Epithelial cell of esophagus (primary cell): ENCODE data around the gene LHX2.

Experiments used
- DNase-seq: peaks from one replicate; pipeline ENCODE4 v3.0.0; 2010; ENCODE audit warnings: low read depth
- H3K4me3 ChIP-seq: 2 replicates; pipeline ENCODE4 v1.5.1; 2011; ENCODE audit warnings: mild to moderate bottlenecking, low read length, control low read depth
- TF ChIP-seq, protein P1 (sequence below): IDR thresholded peaks from 2 replicates; pipeline ENCODE4 v1.5.1; 2011; ENCODE audit warnings: low read depth, mild to moderate bottlenecking, low read length, control low read depth, inconsistent platforms; ENCODE audit not compliant: insufficient read depth; ENCODE audit errors: missing control alignments

Gene LHX2

DNA sequence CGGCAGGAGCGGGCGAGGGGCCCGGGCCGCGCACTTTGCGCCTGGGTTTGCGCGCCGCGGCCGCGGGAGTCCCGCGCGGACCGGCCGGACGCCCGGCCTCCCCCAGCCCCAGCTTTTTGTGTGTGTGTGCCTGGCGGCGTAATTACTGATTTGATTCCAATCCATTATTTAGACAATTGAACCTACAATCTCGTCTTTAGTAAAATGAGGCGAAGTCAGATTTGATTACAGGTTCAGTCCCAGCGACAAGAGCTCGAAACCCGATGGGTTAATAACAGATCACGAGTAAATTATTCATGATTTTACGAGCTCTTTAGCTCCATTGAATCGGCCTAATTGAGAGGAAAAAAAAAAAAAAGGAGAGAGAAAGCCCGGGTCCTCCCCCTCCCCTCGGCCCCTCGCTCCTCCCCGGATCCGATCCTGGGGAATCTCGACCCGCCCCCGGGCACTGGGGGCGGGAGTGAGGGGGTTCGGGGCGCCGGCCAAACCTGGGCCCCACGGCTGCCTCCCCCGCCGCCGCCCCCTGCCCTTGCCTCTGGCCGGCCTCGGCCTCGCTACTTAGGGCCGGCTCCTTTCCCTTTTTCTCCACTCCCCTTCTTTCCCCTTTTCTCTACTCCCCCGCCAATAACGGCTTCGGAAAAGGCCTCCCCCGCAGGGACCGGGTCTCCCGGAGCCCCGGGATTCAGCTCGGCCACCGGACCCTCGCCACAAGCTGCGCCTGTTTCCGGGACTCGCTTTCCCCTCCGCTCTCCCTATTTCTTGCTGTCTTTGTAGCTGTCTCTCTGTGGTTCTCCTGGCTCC lies 6.6 kb downstream of the LHX2 start:
- no peak for DNase-seq
- TF ChIP-seq, protein P1, sequence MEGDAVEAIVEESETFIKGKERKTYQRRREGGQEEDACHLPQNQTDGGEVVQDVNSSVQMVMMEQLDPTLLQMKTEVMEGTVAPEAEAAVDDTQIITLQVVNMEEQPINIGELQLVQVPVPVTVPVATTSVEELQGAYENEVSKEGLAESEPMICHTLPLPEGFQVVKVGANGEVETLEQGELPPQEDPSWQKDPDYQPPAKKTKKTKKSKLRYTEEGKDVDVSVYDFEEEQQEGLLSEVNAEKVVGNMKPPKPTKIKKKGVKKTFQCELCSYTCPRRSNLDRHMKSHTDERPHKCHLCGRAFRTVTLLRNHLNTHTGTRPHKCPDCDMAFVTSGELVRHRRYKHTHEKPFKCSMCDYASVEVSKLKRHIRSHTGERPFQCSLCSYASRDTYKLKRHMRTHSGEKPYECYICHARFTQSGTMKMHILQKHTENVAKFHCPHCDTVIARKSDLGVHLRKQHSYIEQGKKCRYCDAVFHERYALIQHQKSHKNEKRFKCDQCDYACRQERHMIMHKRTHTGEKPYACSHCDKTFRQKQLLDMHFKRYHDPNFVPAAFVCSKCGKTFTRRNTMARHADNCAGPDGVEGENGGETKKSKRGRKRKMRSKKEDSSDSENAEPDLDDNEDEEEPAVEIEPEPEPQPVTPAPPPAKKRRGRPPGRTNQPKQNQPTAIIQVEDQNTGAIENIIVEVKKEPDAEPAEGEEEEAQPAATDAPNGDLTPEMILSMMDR: no peak
- H3K4me3 ChIP-seq: no peak overlapping the region

DNA sequence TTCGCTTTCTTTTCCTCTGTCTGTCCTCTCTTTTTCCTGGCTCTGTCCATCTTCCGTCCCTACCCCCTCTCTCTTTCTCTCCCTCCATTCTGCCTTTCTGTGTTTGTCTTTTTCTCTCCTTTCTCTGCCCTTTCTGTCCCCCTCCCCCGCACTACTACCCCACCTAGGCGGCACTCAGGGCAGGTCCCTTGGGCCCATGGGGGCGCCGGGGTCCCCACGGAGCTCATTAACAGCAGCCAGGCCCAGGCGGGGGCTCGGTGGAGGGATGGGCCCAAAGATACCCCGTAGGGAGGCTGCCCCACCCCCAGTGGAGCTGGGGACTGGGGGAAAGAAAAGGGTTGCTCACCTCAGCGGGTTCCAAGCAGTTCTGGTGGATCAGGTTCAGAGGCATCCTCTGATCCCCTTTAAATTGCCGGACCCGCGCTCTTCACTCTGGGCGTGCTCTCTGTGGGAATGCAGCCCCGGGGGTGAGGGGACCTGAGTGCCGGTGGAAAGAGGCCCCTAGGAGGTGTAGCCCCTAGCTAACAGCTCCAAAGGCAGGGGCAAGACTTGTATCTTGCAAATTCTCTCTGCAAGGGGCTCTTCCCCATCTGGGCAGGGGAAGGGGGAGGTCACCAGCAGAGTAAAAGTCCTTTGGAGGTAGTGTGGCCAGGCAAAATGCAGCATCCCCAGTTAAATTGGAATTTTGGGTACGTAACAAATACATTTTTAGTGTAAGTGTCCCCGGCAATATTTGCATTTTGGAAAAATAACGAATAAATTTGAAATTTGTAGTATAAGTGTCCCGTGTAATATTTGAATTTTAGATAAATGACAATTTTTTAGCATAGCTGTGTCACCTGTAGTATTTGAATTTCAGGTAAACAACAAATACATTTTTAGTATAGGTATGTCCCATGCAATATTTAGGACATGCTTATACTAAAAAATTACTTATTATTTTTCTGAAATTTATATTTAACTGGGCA lies 7.4 kb downstream of the LHX2 start:
- H3K4me3 ChIP-seq: no peak overlapping the region
- TF ChIP-seq, protein P1: no peak
- no peak for DNase-seq

DNA sequence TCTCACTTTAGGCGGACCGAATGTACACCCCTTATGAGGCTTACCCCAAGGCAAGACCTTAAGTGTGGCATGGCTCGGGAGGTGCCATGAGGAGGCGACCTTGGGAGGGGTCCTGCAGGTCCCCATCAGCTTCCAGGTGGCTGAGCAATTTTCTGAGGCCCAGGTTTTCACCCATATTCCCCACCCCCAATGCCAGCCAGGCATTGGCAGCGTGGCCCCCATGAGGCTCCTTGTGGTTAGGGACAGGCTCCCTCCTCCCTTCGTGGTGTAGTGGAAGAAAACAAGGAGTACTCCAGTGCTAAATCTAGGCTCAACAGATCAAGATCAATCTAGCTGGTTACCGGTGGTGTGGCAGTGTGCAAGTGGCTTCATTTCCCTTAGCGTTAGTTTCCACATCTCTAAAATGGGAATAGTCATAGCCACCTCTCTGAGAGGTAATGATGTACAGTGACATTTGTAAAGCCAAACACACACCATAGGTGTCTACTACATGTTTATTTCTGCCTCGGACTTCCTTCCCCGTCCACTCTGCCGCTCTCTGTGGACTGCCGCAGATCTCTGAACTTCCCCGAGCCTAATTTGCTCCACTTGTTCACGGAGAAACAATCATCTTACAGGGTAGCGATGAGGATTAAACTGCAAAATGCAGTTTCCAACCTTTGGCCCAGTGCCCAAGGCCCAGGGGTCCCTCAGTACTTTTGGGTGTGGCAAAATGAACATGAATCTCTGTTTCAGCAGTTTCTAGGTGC lies 8.4 kb downstream of the LHX2 start:
- no peak overlapping the region for H3K4me3 ChIP-seq
- TF ChIP-seq, protein P1: no peak
- DNase-seq: no peak

DNA sequence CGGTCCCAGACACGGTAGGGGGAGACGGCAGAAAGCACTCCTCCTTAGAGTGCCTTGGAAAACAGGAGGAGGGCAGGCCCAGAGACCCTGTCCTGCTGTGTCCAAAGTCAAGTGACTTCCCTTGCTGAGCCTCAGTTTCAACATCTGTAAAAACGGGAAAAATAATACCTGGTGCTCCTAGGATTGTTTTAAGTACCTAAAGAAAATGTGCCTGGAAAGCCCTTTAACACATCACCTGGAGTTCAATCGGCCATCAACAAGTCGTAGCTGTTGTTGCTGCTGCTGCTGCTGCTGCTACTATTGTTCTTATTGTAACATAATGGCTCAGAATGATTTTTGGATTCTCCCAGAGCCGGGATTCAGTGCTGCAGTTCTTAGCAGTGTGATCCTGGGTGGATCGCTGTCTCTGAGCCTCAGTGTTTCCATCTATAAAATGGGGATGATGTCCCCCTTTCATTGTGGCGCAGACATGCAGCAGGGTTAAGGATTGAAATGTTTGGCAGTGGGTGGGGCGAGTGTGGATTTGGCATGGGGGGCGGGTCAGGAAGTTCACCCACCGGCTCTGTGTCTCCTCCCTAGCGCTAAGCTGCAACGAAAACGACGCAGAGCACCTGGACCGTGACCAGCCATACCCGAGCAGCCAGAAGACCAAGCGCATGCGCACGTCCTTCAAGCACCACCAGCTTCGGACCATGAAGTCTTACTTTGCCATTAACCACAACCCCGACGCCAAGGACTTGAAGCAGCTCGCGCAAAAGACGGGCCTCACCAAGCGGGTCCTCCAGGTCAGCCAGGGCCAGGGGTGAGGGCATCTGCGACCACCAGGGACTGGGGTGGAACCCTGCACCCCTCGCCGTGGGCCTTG lies 9.2 kb downstream of the LHX2 start:
- TF ChIP-seq, protein P1: no peak
- DNase-seq: no peak
- H3K4me3 ChIP-seq: no peak overlapping the region

DNA sequence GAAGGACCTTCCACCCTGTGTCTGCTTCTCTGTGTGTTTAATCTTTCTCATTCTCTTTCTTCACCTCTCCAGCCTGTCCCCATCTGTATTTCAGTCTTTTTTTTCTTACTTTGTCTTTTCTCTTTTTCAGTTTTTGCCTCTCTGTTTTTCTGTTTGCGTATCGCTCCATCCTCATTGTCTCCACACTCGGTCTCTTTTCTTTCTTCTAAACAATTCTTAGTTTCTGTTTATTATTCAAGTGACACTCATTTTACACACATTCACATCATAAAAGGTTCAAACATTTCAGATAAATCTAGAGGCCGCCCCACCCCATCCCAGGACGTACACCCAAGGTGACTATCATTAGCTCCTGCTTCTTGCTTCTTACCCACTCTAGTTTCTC lies 9.8 kb downstream of the LHX2 start:
- DNase-seq: no peak
- no peak overlapping the region for H3K4me3 ChIP-seq
- TF ChIP-seq, protein P1: no peak
